A549 (cell line): ENCODE results near the gene TMEM205. TPM values are rescaled to one million over a fixed set of nuclear protein-coding genes. Genes with fewer than 3 reads are reported as not detected.
"Not testable (repeated sequence)": the region's sequence is repeated elsewhere in the genome, so short reads cannot be mapped to it uniquely, and the experiment has no call there.

ENCODE experiments used
- ATAC-seq, 2 experiments: fragments of 200-7000 bp in 1 of 2; fragments of >200 bp in 1 of 2; cut with Nextera tagmentation in 1 of 2; cut with Tn5 transposase in 1 of 2; 3 replicates each; pipeline versions ENCODE4 v1.8.0 to v1.9.1; 2018 to 2020; ENCODE audit warnings: mild to moderate bottlenecking in 1 of 2, moderate library complexity in 1 of 2
- CTCF ChIA-PET: fragments of 300-600 bp; sonication (Branson Sonifier 250); formaldehyde crosslinking; extraction: SDS; loops from one replicate; lab custom pipeline; 2021; ENCODE audit warnings: antibody characterized with exemption, inconsistent platforms; lab: Yijun Ruan, JAX
- POLR2A ChIA-PET: fragments of 350-600 bp; formaldehyde crosslinking; extraction: SDS; loops from one replicate; lab custom pipeline; 2021; ENCODE audit warnings: antibody characterized with exemption, inconsistent platforms; lab: Yijun Ruan, JAX
- DNase-seq, 2 experiments: peaks; one replicate each; pipeline versions ENCODE4 v3.0.0 to v3.0.0-alpha.2; 2011 to 2016; ENCODE audit warnings: low read depth in 1 of 2, low spot score in 1 of 2
- FAIRE-seq: peaks from 2 replicates; lab custom pipeline; 2011; peaks lifted over from hg19 to GRCh38; lab: Jason Lieb, UNC
- H3K27ac ChIP-seq, 2 experiments: fragments of >200 bp; sonication (Bioruptor Twin); formaldehyde crosslinking; 3 replicates each; pipeline ENCODE4 v1.5.1; 2016 to 2017
- H3K4me1 ChIP-seq: fragments of >200 bp; sonication (Bioruptor Twin); formaldehyde crosslinking; 3 replicates; pipeline ENCODE4 v1.6.1; 2016
- H3K4me2 ChIP-seq: fragments of >200 bp; sonication (Bioruptor Twin); formaldehyde crosslinking; 3 replicates; pipeline ENCODE4 v1.6.1; 2016
- H3K4me3 ChIP-seq: fragments of >200 bp; sonication (Bioruptor Twin); formaldehyde crosslinking; 3 replicates; pipeline ENCODE4 v1.5.1; 2016
- H3K9me3 ChIP-seq: fragments of >200 bp; sonication (Bioruptor Twin); formaldehyde crosslinking; 3 replicates; pipeline ENCODE4 v1.6.1; 2016
- BHLHE40 ChIP-seq: IDR thresholded peaks from 2 replicates; pipeline ENCODE4 v1.6.1; 2012; ENCODE audit warnings: low read depth, low read length, inconsistent platforms
- CHD2 ChIP-seq: fragments of 150-350 bp; IDR thresholded peaks from 2 replicates; pipeline ENCODE4 v1.6.1; 2014; ENCODE audit warnings: low read length; ENCODE audit not compliant: partially characterized antibody
- CHD4 ChIP-seq: fragments of 200-600 bp; sonication (generic); IDR thresholded peaks from 2 replicates; pipeline ENCODE4 v1.6.1; 2016; ENCODE audit warnings: antibody characterized with exemption, mild to moderate bottlenecking, borderline replicate concordance
- EHMT2 ChIP-seq: fragments of 200-600 bp; sonication (generic); IDR thresholded peaks from 2 replicates; pipeline ENCODE4 v1.6.1; 2016; ENCODE audit warnings: antibody characterized with exemption, low read depth, mild to moderate bottlenecking, moderate library complexity
- FOSL2 ChIP-seq, 2 experiments: fragments of 450-650 bp in 1 of 2; fragments of >200 bp in 1 of 2; sonication (Bioruptor Twin) in 1 of 2; formaldehyde crosslinking; IDR thresholded peaks; 2 replicates each; pipeline versions ENCODE4 v1.5.0 to v1.6.1; 2016 to 2020; ENCODE audit warnings: mild to moderate bottlenecking in 1 of 2, moderate library complexity in 1 of 2
- FOXS1 ChIP-seq: fragments of 250-450 bp; sonication (Bioruptor Pico); IDR thresholded peaks from 2 replicates; pipeline ENCODE4 v1.5.0; 2020; ENCODE audit warnings: mild to moderate bottlenecking, moderate library complexity
- GATA3 ChIP-seq: IDR thresholded peaks from 2 replicates; pipeline ENCODE4 v1.6.1; 2012; ENCODE audit warnings: borderline replicate concordance
- HEYL ChIP-seq: fragments of 250-450 bp; sonication (Bioruptor Pico); IDR thresholded peaks from 2 replicates; pipeline ENCODE4 v1.8.0; 2021; ENCODE audit warnings: mild to moderate bottlenecking, moderate library complexity
- HOXA7 ChIP-seq: fragments of 250-450 bp; sonication (Bioruptor Pico); IDR thresholded peaks from 2 replicates; pipeline ENCODE4 v1.5.0; 2020; ENCODE audit warnings: mild to moderate bottlenecking, moderate library complexity
- JUNB ChIP-seq: fragments of >200 bp; sonication (Bioruptor Twin); formaldehyde crosslinking; IDR thresholded peaks from 2 replicates; pipeline ENCODE4 v1.6.1; 2016
- MAFK ChIP-seq: fragments of 450-650 bp; IDR thresholded peaks from 2 replicates; pipeline ENCODE4 v1.6.1; 2014; ENCODE audit not compliant: partially characterized antibody
- POLR2A ChIP-seq: IDR thresholded peaks from 2 replicates; pipeline ENCODE4 v1.6.1; 2012; ENCODE audit warnings: mild to moderate bottlenecking, low read length
- RARB ChIP-seq: fragments of 250-450 bp; sonication (Bioruptor Pico); IDR thresholded peaks from 2 replicates; pipeline ENCODE4 v1.8.0; 2021; ENCODE audit warnings: mild to moderate bottlenecking, moderate library complexity
- RNF2 ChIP-seq: fragments of 200-600 bp; sonication (generic); IDR thresholded peaks from 2 replicates; pipeline ENCODE4 v1.6.1; 2016; ENCODE audit warnings: low read depth, mild to moderate bottlenecking, antibody characterized with exemption, moderate library complexity, borderline replicate concordance
- ZC3H11A ChIP-seq: fragments of 450-650 bp; IDR thresholded peaks from 2 replicates; pipeline ENCODE4 v1.6.1; 2014; ENCODE audit warnings: antibody characterized with exemption, mild to moderate bottlenecking
- ZFP36 ChIP-seq: fragments of 450-650 bp; IDR thresholded peaks from 2 replicates; pipeline ENCODE4 v1.6.1; 2014; ENCODE audit warnings: borderline replicate concordance; ENCODE audit not compliant: partially characterized antibody
- ZSCAN20 ChIP-seq: fragments of 250-450 bp; sonication (Bioruptor Pico); IDR thresholded peaks from 2 replicates; pipeline ENCODE4 v1.8.0; 2022; ENCODE audit warnings: mild to moderate bottlenecking, moderate library complexity
- WGBS: methylation state at CpG from one replicate; pipeline ENCODE4 v1.1.6; 2017; ENCODE audit errors: missing lambda C conversion rate; 5-methylcytosine and 5-hydroxymethylcytosine counted together
- polyA plus RNA-seq, 4 experiments: library from polyadenylated mRNA; depleted of rRNA in 3 of 4; stranded (reverse); fragments of >200 nt; fragmentation: RNase III in 1 of 4; extraction: RNeasy Plus Mini Kit Qiagen cat#74134 plus additional on column Dnase treatment in 1 of 4; gene quantifications; 2 replicates in 3 of 4; 3 replicates in 1 of 4; pipeline ENCODE4 v1.2.3, GENCODE V29; 2011 to 2017
- TF ChIP-seq, protein P1 (sequence below): IDR thresholded peaks from 2 replicates; pipeline ENCODE4 v1.6.1; 2012; ENCODE audit warnings: low read depth, borderline replicate concordance
- TF ChIP-seq, protein P2 (sequence below): fragments of >200 bp; sonication (Bioruptor Twin); formaldehyde crosslinking; IDR thresholded peaks from 3 replicates; pipeline ENCODE4 v1.5.1; 2016
- TF ChIP-seq, protein P3 (sequence below): fragments of >200 bp; sonication (Bioruptor Twin); formaldehyde crosslinking; IDR thresholded peaks from 3 replicates; pipeline ENCODE4 v1.6.1; 2016
- TF ChIP-seq, protein P4 (sequence below): IDR thresholded peaks from 2 replicates; pipeline ENCODE4 v1.6.1; 2012

The TMEM205 gene
- polyA plus RNA-seq, 2 of the 4 experiments (the other 2 are of a cell fraction) = 91.6 to 183 TPM

DNA sequence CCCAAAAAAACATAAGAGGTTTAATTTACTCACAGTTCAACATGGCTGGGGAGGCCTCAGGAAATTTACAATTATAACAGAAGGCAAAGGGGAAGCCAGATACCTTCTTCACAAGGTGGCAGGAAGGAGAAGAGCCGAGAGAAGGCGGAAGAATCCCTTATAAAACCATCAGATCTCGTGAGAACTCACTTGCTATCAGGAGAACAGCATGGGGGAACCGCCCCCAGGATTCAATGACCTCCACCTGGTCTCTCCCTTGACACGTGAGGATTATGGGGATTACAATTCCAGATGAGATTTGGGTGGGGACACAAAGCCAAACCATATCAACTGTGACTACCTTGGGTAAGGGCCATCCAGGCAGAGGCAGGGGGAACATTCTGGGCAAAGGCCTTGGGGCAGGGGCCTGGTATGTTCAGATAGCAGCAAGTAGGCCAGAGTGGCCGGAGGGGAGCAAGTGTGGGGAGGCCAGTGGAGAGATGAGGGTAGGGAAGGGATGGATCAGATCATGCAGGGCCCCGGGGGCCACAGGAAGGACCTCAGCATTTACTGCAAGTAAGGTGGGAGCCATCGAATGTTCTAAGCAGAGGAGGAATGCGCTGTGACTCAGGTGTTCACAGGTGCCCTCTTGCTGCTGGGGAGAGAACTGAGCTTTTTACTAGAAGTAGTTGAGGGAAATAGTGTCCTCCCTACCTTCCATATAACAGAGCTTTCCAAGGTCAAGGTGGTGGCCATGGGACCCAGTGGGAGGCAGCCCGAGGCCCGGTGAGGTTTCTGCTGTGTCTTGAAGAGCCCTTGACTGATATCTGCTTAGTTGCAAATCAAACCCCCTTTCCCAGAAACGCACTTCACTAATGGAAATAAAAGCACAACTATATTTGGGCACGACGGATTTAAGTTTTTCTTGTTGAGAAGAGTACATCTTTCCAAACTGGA, 24.6 kb downstream of the TMEM205 start:
- Histone ChIP-seq H3K9me3 (no peaks in the 10 kb centered on the region), H3K4me3 (no peak overlapping the region), H3K4me2 (no peak overlapping the region), H3K27ac (peak overlapping the region in 1 of 2 experiments; percentile 89; a peak in 2 of 6 replicates), H3K4me1 (peaks cover 42% of the 10 kb centered on the region)
- WGBS = 87% methylated on average over 14 of the region's 14 CpGs
- DNase-seq = no peak
- TF ChIP-seq HOXA7 (CRISPR knock-in tag) = no peak
- TF ChIP-seq ZFP36 = peak; percentile 15
- ATAC-seq = no peak
- FAIRE-seq = no peak
- CTCF ChIA-PET = interaction anchor here (0.7 to 2.0 kb wide), 5 partner anchors 27 to 385 kb away, joined by 3 to 7 read pairs (median 6); no protein-coding TSS in a partner anchor
- POLR2A ChIA-PET = interaction anchor here (0.7 kb wide), 1 partner anchor 9 kb away, joined by 3 read pairs; no protein-coding TSS in a partner anchor

DNA sequence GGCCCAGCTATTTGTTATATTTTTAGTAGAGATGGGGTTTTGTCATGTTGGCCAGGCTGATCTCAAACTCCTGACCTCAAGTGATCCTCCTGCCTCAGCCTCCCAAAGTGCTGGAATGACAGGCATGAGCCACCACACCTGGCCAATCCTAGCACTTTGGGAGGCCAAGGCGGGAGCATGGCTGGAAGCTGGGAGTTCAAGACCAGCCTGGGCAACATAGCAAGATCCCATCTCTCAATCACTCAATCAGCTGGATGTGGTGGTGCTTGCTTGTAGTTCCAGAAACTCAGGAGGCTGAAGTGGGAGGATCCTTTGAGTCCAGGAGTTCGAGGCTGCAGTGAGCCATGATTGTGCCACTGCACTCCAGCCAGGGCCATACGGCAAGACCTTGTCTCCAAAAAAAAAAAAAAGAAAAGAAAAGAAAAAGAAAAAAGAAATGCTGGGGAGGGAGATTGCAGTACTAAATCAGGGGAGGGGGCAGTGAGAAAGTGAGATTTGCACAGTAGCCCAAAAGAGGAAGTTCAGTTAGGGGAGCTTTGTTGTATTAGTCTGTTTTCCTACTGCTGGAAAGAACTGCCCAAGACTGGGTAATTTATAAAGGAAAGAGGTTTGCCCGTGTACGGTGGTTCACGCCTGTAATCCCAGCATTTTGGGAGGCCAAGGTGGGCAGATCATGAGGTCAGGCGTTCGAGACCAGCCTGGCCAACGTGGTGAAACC, 25.6 kb downstream of the TMEM205 start:
- not testable (repeated sequence) for H3K4me2 ChIP-seq, H3K9me3 ChIP-seq, FAIRE-seq, ATAC-seq, H3K27ac ChIP-seq, H3K4me3 ChIP-seq, DNase-seq
- WGBS = 94% methylated on average over 9 of the region's 9 CpGs
- POLR2A ChIA-PET = interaction anchor here (0.7 kb wide), 1 partner anchor 8 kb away, joined by 3 read pairs; no protein-coding TSS in a partner anchor
- H3K4me1 ChIP-seq = peaks cover 42% of the 10 kb centered on the region
- CTCF ChIA-PET = interaction anchor here (0.6 to 2.0 kb wide), 5 partner anchors 23 to 62 kb away, joined by 3 to 7 read pairs (median 6); no protein-coding TSS in a partner anchor

DNA sequence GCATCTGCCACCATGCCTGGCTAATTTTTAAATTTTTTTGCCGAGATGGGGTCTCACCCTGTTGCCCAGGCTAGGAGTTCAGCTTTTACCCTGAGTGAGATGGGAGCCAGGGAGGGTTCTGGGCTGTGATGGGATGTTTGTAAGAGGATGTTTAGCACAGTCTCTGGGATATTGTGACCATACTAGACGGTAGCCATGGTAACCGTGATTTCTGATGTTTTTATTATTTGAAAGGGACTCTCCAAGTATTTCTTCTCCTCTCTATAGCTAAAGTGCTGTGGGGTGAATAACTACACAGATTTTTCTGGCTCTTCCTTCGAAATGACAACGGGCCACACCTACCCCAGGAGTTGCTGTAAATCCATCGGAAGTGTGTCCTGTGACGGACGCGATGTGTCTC, 39.7 kb downstream of the TMEM205 start:
- no peak for ATAC-seq
- Histone ChIP-seq H3K4me3 (no peak overlapping the region), H3K4me1 (no peaks in the 10 kb centered on the region), H3K4me2 (no peak overlapping the region), H3K27ac (no peak overlapping the region), H3K9me3 (no peaks in the 10 kb centered on the region)
- CTCF ChIA-PET = interaction anchor here (0.7 to 3.0 kb wide), 3 partner anchors 11 to 75 kb away, joined by 3 to 8 read pairs (median 6); partner anchors contain the start of gene TSPAN16
- DNase-seq = no peak
- no peak for TF ChIP-seq ZSCAN20 (CRISPR knock-in tag)
- TF ChIP-seq, protein P1, sequence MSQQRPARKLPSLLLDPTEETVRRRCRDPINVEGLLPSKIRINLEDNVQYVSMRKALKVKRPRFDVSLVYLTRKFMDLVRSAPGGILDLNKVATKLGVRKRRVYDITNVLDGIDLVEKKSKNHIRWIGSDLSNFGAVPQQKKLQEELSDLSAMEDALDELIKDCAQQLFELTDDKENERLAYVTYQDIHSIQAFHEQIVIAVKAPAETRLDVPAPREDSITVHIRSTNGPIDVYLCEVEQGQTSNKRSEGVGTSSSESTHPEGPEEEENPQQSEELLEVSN = no peak
- TF ChIP-seq FOXS1 (CRISPR knock-in tag) = no peak
- TF ChIP-seq RNF2 = no peak
- no peak for TF ChIP-seq BHLHE40
- TF ChIP-seq MAFK = no peak
- no peak for TF ChIP-seq JUNB
- no peak for TF ChIP-seq HOXA7 (CRISPR knock-in tag)
- no peak for TF ChIP-seq ZC3H11A
- FAIRE-seq = no peak
- WGBS = 62% methylated on average over 9 of the region's 9 CpGs
- POLR2A ChIA-PET = interaction anchor here (0.7 kb wide), 1 partner anchor 33 kb away, joined by 3 read pairs; the partner anchor contains the start of gene RAB3D

DNA sequence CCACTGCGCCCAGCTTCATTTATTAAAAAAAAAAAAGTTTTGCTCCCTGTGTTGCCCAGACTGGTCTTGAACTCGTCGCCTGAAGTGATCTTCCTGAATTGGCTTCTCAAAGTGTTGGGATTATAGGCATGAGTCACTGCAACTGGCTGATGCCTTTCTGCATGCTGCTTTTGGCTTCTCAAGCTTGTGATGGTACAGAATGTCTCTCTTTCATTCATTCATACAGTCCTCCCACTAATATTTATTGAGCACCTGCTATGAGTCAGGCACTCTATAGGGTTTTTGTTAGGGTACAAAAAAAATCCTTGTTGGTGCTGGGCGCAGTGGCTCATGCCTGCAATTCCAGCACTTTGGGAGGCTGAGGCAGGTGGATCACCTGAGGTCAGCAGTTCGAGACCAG, 41.1 kb downstream of the TMEM205 start:
- ATAC-seq (no peak), FAIRE-seq (no peak), DNase-seq (no peak)
- Histone ChIP-seq H3K4me3 (no peak overlapping the region), H3K27ac (no peak overlapping the region), H3K9me3 (no peaks in the 10 kb centered on the region), H3K4me1 (no peaks in the 10 kb centered on the region)
- ChIA-PET POLR2A (no interaction called here), CTCF (interaction anchor here (2.6 kb wide), 1 partner anchor 11 kb away, joined by 10 read pairs; no protein-coding TSS in a partner anchor)
- WGBS = 76% methylated on average over 5 of the region's 5 CpGs
- no peak for TF ChIP-seq HEYL
- TF ChIP-seq, protein P1 = no peak
- TF ChIP-seq EHMT2 = no peak
- no peak for TF ChIP-seq FOSL2 (IDR thresholded peaks at IDR 0.05)
- TF ChIP-seq FOSL2 (CRISPR knock-in tag; IDR thresholded peaks at IDR 0.05) = no peak
- TF ChIP-seq CHD2 = no peak
- TF ChIP-seq, protein P2, sequence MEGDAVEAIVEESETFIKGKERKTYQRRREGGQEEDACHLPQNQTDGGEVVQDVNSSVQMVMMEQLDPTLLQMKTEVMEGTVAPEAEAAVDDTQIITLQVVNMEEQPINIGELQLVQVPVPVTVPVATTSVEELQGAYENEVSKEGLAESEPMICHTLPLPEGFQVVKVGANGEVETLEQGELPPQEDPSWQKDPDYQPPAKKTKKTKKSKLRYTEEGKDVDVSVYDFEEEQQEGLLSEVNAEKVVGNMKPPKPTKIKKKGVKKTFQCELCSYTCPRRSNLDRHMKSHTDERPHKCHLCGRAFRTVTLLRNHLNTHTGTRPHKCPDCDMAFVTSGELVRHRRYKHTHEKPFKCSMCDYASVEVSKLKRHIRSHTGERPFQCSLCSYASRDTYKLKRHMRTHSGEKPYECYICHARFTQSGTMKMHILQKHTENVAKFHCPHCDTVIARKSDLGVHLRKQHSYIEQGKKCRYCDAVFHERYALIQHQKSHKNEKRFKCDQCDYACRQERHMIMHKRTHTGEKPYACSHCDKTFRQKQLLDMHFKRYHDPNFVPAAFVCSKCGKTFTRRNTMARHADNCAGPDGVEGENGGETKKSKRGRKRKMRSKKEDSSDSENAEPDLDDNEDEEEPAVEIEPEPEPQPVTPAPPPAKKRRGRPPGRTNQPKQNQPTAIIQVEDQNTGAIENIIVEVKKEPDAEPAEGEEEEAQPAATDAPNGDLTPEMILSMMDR = no peak
- TF ChIP-seq CHD4 = no peak
- no peak for TF ChIP-seq POLR2A
- no peak for TF ChIP-seq RARB (CRISPR knock-in tag)
- TF ChIP-seq GATA3 = no peak
- no peak for TF ChIP-seq BHLHE40
- TF ChIP-seq, protein P3, sequence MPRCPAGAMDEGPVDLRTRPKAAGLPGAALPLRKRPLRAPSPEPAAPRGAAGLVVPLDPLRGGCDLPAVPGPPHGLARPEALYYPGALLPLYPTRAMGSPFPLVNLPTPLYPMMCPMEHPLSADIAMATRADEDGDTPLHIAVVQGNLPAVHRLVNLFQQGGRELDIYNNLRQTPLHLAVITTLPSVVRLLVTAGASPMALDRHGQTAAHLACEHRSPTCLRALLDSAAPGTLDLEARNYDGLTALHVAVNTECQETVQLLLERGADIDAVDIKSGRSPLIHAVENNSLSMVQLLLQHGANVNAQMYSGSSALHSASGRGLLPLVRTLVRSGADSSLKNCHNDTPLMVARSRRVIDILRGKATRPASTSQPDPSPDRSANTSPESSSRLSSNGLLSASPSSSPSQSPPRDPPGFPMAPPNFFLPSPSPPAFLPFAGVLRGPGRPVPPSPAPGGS = no peak
- TF ChIP-seq, protein P4, sequence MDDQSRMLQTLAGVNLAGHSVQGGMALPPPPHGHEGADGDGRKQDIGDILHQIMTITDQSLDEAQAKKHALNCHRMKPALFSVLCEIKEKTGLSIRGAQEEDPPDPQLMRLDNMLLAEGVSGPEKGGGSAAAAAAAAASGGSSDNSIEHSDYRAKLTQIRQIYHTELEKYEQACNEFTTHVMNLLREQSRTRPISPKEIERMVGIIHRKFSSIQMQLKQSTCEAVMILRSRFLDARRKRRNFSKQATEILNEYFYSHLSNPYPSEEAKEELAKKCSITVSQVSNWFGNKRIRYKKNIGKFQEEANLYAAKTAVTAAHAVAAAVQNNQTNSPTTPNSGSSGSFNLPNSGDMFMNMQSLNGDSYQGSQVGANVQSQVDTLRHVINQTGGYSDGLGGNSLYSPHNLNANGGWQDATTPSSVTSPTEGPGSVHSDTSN = no peak
- TF ChIP-seq, all 56 proteins: peak for 0
- H3K4me2 ChIP-seq = no peak overlapping the region
